K562 (cell line): Measurements from ENCODE around the gene MLXIPL. TPM values are rescaled to one million over a fixed set of nuclear protein-coding genes. Genes with fewer than 3 reads are reported as not detected.

Experiments
- ATAC-seq: fragments of 200-7000 bp; cut with Tn5 transposase; 3 replicates; pipeline ENCODE4 v1.9.1; 2020; ENCODE audit warnings: moderate library complexity
- BruUV-seq: library from RNA; stranded (reverse); fragments of 400-500 nt; replicated peaks from 2 replicates; lab custom pipeline; 2021; lab: Mats Ljungman, UMichigan
- CTCF ChIA-PET: fragments of 300-600 bp; formaldehyde crosslinking; extraction: SDS; loops from one replicate; lab custom pipeline; 2021; ENCODE audit warnings: low intra/inter-chr PET ratio; lab: Yijun Ruan, JAX
- POLR2A ChIA-PET: fragments of 300-600, 350-650 bp; sonication (Branson Sonifier 250); formaldehyde crosslinking; extraction: SDS; loops from one replicate; lab custom pipeline; 2021; ENCODE audit warnings: antibody characterized with exemption, inconsistent platforms; lab: Yijun Ruan, JAX
- DNase-seq, 4 experiments: peaks; one replicate each; pipeline versions ENCODE4 v3.0.0 to v3.0.0-alpha.2; 2011 to 2018; ENCODE audit warnings: low spot score in 3 of 4, mixed read lengths in 3 of 4; ENCODE audit errors: extremely low read depth in 1 of 4
- FAIRE-seq: peaks from 2 replicates; lab custom pipeline; 2011; peaks lifted over from hg19 to GRCh38; lab: Jason Lieb, UNC
- H2AFZ ChIP-seq: 2 replicates; pipeline ENCODE4 v1.6.0; 2011; ENCODE audit warnings: low read depth, low read length, control low read depth, inconsistent platforms
- H3K27ac ChIP-seq: fragments of 200-600 bp; 3 replicates; pipeline ENCODE4 v1.8.0; 2011; ENCODE audit warnings: low read depth, mild to moderate bottlenecking, control low read depth, inconsistent platforms, low read length, moderate library complexity, mixed read lengths; ENCODE audit errors: extremely low read depth
- H3K27me3 ChIP-seq, 2 experiments: fragments of 300-600 bp in 1 of 2; 2 replicates in 1 of 2; 3 replicates in 1 of 2; pipeline versions ENCODE4 v1.6.0 to v1.8.0; 2011; ENCODE audit warnings: inconsistent platforms in 2 of 2, low read length in 2 of 2, mild to moderate bottlenecking in 1 of 2, mixed read lengths in 1 of 2, moderate library complexity in 1 of 2; ENCODE audit not compliant: control insufficient read depth in 2 of 2, insufficient read depth in 2 of 2
- H3K36me3 ChIP-seq: fragments of 300-600 bp; 3 replicates; pipeline ENCODE4 v1.8.0; 2011; ENCODE audit warnings: mild to moderate bottlenecking, low read length, inconsistent platforms; ENCODE audit not compliant: control insufficient read depth, insufficient read depth
- H3K4me1 ChIP-seq, 2 experiments: fragments of 200-600 bp in 1 of 2; replicated peaks in 1 of 2; 2 replicates in 1 of 2; 3 replicates in 1 of 2; pipeline versions ENCODE4 v1.5.1 to v1.8.0; 2011; ENCODE audit warnings: inconsistent platforms in 2 of 2, low read length in 2 of 2, mild to moderate bottlenecking in 1 of 2, mixed read lengths in 1 of 2, moderate library complexity in 1 of 2; ENCODE audit not compliant: control insufficient read depth in 2 of 2, insufficient read depth in 2 of 2
- H3K4me2 ChIP-seq: 2 replicates; pipeline ENCODE4 v1.6.1; 2011; ENCODE audit warnings: low read length, control low read depth, inconsistent platforms, mixed read lengths; ENCODE audit not compliant: insufficient read depth
- H3K4me3 ChIP-seq: fragments of 200-600 bp; sonication (generic), shearing (Covaris generic); 2 replicates; pipeline ENCODE4 v1.5.1; 2016; ENCODE audit warnings: control low read depth, inconsistent platforms
- H3K79me2 ChIP-seq: fragments of 200-600 bp; 3 replicates; pipeline ENCODE4 v1.8.0; 2011; ENCODE audit warnings: low read length, inconsistent platforms; ENCODE audit not compliant: control insufficient read depth, insufficient read depth
- H3K9ac ChIP-seq, 2 experiments: 2 replicates each; pipeline versions ENCODE4 v1.6.0 to v1.6.1; 2011; ENCODE audit warnings: low read depth in 2 of 2, low read length in 2 of 2, control low read depth in 1 of 2, inconsistent platforms in 1 of 2, mild to moderate bottlenecking in 1 of 2, mixed read lengths in 1 of 2; ENCODE audit not compliant: insufficient read depth in 1 of 2
- H3K9me1 ChIP-seq: one replicate; pipeline ENCODE4 v1.6.0; 2011; ENCODE audit warnings: inconsistent platforms, mild to moderate bottlenecking, low read length, moderate library complexity; ENCODE audit not compliant: control insufficient read depth, insufficient read depth
- H3K9me3 ChIP-seq: replicated peaks from 2 replicates; pipeline ENCODE4 v1.5.1; 2011; ENCODE audit warnings: low read depth, low read length, inconsistent platforms; ENCODE audit not compliant: control insufficient read depth, insufficient read depth
- H4K20me1 ChIP-seq: replicated peaks from 2 replicates; pipeline ENCODE4 v1.6.1; 2011; ENCODE audit warnings: low read length, inconsistent platforms, mixed read lengths; ENCODE audit not compliant: control insufficient read depth, insufficient read depth
- ARID3A ChIP-seq: IDR thresholded peaks from 2 replicates; pipeline ENCODE4 v1.6.1; 2012; ENCODE audit warnings: low read depth, low read length, improper control_type of control experiment, borderline replicate concordance
- BCOR ChIP-seq: fragments of 450-650 bp; IDR thresholded peaks from 2 replicates; pipeline ENCODE4 v1.6.1; 2016
- E2F1 ChIP-seq: sonication (generic); formaldehyde crosslinking; IDR thresholded peaks from 2 replicates; pipeline ENCODE4 v1.8.1; 2023; ENCODE audit warnings: mild to moderate bottlenecking, missing genetic modification reagents, moderate library complexity
- EHMT2 ChIP-seq: fragments of 450-650 bp; IDR thresholded peaks from 2 replicates; pipeline ENCODE4 v1.6.1; 2018; ENCODE audit warnings: antibody characterized with exemption
- HDAC2 ChIP-seq: fragments of 450-650 bp; IDR thresholded peaks from 2 replicates; pipeline ENCODE4 v1.6.1; 2016; ENCODE audit warnings: mild to moderate bottlenecking
- MBD2 ChIP-seq: sonication (generic); IDR thresholded peaks from 2 replicates; pipeline ENCODE4 v1.6.1; 2016; ENCODE audit warnings: low read depth, borderline replicate concordance
- POLR2AphosphoS2 ChIP-seq: IDR thresholded peaks from 2 replicates; pipeline ENCODE4 v1.6.1; 2012; ENCODE audit warnings: low read length, improper control_type of control experiment
- WGBS: fragments of 100-300 bp; shearing (Covaris generic); methylation state at CpG from one replicate; pipeline ENCODE4 v1.1.6; 2016; ENCODE audit warnings: low coverage, mixed read lengths; ENCODE audit not compliant: insufficient coverage; ENCODE audit errors: missing lambda C conversion rate; 5-methylcytosine and 5-hydroxymethylcytosine counted together
- in situ Hi-C: fragments of 300-500 bp; cut with MboI; formaldehyde crosslinking; loops from 4 replicates; pipeline ENCODE4 v1.15.0; 2018; ENCODE audit warnings: inconsistent platforms, mixed read lengths
- intact Hi-C: fragments of 100-400 bp; cut with micrococcal nuclease; formaldehyde crosslinking; loops from 2 replicates; pipeline ENCODE4 v1.14.2; 2022
- polyA plus RNA-seq, 8 experiments: library from polyadenylated mRNA; depleted of rRNA in 4 of 8; stranded (reverse) in 5 of 8; unstranded in 3 of 8; fragments of >200 nt; fragmentation: Nextera tagmentation in 2 of 8; fragmentation: Illumina TruSeq in 1 of 8; extraction: Ambion mirVana in 2 of 8; extraction: Trizol in 1 of 8; gene quantifications; 2 replicates each; pipeline versions ENCODE4 v1.2.1 to v1.2.3, GENCODE V29; 2011 to 2014; ENCODE audit warnings: inconsistent platforms in 1 of 8, missing spikeins in 1 of 8
- total RNA-seq, 7 experiments: library from RNA; depleted of rRNA in 6 of 7; stranded (reverse); fragments of >200 nt in 6 of 7; fragmentation: Illumina TruSeq in 2 of 7; extraction: Trizol in 2 of 7; gene quantifications; 2 replicates each; pipeline versions ENCODE4 v1.2.1 to v1.2.3, GENCODE V29; 2011 to 2021; ENCODE audit warnings: low replicate concordance in 1 of 7

MLXIPL gene
- total and polyA plus RNA-seq, 9 of the 15 experiments (the other 6 are each of a cell fraction or from before 2014, with no cell fraction given) = 0.11 to 18.4 (median 1.4) TPM

GRCh38 chr7:73624669-73625001 is 313 bp upstream of the MLXIPL start:
- 19% methylated on average over 9 of the region's 9 CpGs for WGBS
- Histone ChIP-seq H4K20me1 (no peaks in the 10 kb centered on the region; the same call in 1 of the 2 replicates), H3K79me2 (no peaks in the 10 kb centered on the region), H3K4me2 (peak overlapping the region; percentile 85), H3K27ac (no peak overlapping the region), H3K9me1 (no peaks in the 10 kb centered on the region), H3K9me3 (no peaks in the 10 kb centered on the region), H3K4me3 (peak overlapping the region; percentile 68), H3K27me3 (peaks cover 13 to 31% of the 10 kb centered on the region in 2 experiments), H2AFZ (peak overlapping the region; percentile 46; the same call in 1 of the 2 replicates), H3K36me3 (no peaks in the 10 kb centered on the region), H3K4me1 (peaks cover 19 to 27% of the 10 kb centered on the region in 2 experiments), H3K9ac (no peak overlapping the region; a peak in 1 of 4 replicates)
- in situ Hi-C loops (no loop called here), intact Hi-C loops (no loop called here)
- ChIA-PET POLR2A (interaction anchor here (0.6 to 2.4 kb wide), 6 partner anchors 8 to 110 kb away, joined by 3 to 12 read pairs (median 4); no protein-coding TSS in a partner anchor), CTCF (interaction anchor here (0.8 kb wide), 1 partner anchor 44 kb away, joined by 3 read pairs; no protein-coding TSS in a partner anchor)
- BruUV-seq = no TSS peak
- ATAC-seq (no peak), FAIRE-seq (no peak), DNase-seq (no peak)
- TF ChIP-seq MBD2 (peak; percentile 1; the same call in 1 of the 2 replicates), BCOR (0 out of 2 replicates have a peak, but pooled peaks have one; percentile 12), POLR2AphosphoS2 (no peak), E2F1 (CRISPR knock-in tag) (peak; percentile 1; the same call in 1 of the 2 replicates), EHMT2 (0 out of 2 replicates have a peak, but pooled peaks have one; percentile 17), ARID3A (no peak), HDAC2 (0 out of 2 replicates have a peak, but pooled peaks have one; percentile 23)
